Activated naive CD4-positive, alpha-beta T cell treated with anti-CD3 and anti-CD28 coated beads, Interleukin-2, amount 50 U/mL, for 24 hours (primary cell): ENCODE results near the gene PRICKLE4.

Experiments
- H3K27ac Mint-ChIP-seq: one replicate; pipeline ENCODE4 v1.8.0; 2021; ENCODE audit warnings: mild to moderate bottlenecking, mixed read lengths
- H3K27me3 Mint-ChIP-seq: one replicate; pipeline ENCODE4 v1.8.0; 2021; ENCODE audit warnings: mixed read lengths
- H3K36me3 Mint-ChIP-seq: one replicate; pipeline ENCODE4 v1.8.0; 2021; ENCODE audit warnings: mixed read lengths
- H3K4me1 Mint-ChIP-seq: one replicate; pipeline ENCODE4 v1.8.0; 2021; ENCODE audit warnings: mixed read lengths
- H3K4me3 Mint-ChIP-seq: one replicate; pipeline ENCODE4 v1.8.0; 2021; ENCODE audit warnings: mild to moderate bottlenecking, mixed read lengths
- H3K9me3 Mint-ChIP-seq: one replicate; pipeline ENCODE4 v1.8.0; 2021; ENCODE audit warnings: mixed read lengths

The PRICKLE4 gene

DNA sequence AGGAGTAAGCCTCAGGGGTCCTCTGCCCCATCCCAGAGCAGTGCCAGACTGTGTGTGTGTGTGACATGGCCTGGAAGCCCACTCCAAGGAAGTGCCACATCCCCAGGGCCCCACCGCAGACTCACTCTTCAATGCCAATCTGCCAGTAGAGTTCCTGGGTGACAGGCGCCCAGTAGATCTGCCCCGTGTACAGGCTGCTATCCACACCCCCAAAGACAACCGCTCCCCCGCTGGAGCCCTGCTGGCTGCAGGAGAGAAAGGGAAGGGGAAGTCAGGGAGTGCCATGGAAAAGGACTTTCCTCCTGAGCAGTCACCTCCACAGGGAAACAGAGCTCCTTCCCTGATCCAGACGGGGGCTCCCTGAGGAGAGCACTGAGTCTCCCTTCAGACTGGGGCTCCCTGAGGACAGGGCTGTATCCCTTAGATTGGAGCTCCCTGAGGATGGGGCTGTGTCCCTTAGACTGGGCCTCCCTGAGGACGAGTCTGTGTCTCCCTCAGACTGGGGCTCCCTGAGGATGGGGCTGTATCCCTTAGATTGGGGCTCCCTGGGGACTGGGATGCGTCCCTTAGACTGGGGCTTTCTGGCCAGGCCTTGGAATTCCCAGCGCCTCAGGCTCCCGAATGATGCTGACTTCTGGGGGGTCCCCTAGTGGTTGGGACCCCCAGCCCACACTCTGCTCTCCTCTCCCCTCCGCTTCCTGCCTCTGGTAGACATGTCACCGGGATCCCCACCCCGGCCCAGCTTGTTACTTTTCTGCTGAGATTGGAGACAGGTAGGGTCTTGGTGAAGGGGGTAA, 40.0 kb upstream of the PRICKLE4 start:
- Mint-ChIP-seq H3K27me3 (no peaks in the 10 kb centered on the region), H3K36me3 (no peaks in the 10 kb centered on the region), H3K4me3 (no peak overlapping the region), H3K9me3 (no peaks in the 10 kb centered on the region), H3K4me1 (peaks cover 3% of the 10 kb centered on the region), H3K27ac (no peak overlapping the region)

DNA sequence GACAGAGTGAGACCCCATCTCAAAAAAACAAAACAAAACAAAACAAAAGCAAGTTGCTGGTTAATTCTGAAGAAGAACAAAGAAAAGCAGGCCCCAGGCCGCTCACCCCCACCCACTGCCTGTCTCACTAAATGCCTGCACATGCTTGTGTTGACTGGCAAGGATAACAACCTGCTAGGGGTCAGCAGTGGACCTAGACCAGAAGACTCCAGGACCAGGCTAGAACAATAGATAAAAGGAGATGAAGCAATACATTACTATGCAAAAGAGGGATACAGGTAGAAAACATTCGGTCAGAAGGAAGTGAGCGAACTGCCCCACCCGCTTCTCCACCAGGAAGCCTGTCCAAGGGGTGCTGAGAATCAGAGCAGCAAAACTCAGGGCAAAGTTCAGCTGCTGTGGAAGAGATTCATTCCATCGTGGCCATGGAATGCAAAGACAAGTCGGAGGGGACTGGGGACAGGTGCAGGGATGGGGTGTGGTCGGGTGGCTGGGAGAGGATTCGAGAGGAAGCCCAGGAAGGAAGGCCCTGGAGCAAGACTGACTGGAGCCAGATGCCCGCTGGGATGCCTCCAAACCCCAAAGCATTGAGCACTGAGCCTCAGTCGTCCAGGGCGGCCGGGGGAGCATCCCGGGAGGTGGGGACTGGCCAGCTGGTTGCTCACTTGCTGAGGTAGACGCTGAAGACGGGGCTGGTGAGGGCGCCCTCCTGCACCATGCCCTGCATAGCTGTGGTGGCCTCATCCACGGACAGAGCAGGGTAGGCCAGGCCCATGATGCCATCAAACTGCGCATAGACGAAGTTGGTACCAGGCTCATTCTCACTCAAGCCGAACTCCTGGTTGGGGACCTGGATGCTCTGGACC, 38.7 kb upstream of the PRICKLE4 start:
- Mint-ChIP-seq H3K4me3 (no peak overlapping the region), H3K4me1 (no peaks in the 10 kb centered on the region), H3K9me3 (no peaks in the 10 kb centered on the region), H3K36me3 (no peaks in the 10 kb centered on the region), H3K27ac (no peak overlapping the region), H3K27me3 (no peaks in the 10 kb centered on the region)

DNA sequence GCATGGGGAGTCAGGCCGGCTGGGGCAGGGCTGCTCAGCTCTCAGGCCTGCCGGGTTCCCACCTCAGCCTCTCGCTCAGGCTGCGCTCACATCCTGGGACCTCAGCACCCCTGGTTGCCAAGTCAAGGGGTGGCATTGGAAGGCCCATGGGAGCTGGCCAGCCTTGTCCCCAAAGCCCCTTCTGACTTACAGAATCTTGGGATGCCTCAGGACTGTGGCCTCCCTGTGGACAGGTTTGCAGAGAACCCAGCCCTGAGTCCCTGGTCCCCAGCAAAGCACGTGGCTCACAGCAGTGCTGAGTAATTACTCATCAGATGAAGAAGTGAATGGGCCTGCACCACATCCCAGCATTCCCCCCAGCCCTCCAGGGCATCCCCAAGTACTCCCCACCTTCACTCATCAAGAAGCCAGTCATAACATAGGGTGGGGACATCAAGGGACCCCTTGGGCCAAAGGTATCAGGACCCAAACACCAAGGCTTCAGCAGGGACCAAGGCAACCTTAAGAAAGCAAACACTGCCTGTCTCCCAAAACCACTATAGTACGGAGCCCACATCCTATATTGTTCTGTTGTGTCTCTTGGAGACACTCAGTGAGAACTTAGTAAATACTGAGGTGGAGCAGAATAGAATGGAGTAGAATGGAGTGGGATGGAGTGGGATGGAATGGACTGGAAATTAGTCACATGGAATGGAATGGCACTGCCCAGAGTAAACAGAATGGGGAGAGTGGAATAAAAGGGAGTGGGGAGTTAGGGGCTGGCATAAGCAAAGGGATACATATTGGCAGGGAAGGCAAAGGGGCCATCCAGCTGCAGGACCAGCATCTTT, 37.0 kb upstream of the PRICKLE4 start:
- no peaks in the 10 kb centered on the region for H3K36me3 Mint-ChIP-seq
- no peaks in the 10 kb centered on the region for H3K4me1 Mint-ChIP-seq

GRCh38 chr6:41744236-41744787, 36.3 kb upstream of the PRICKLE4 start:
- H3K4me1 Mint-ChIP-seq = no peaks in the 10 kb centered on the region
- no peaks in the 10 kb centered on the region for H3K9me3 Mint-ChIP-seq
- no peak overlapping the region for H3K27ac Mint-ChIP-seq
- no peak overlapping the region for H3K4me3 Mint-ChIP-seq
- H3K36me3 Mint-ChIP-seq = no peaks in the 10 kb centered on the region
- H3K27me3 Mint-ChIP-seq = no peaks in the 10 kb centered on the region

More for the DNA sequence above, 37.0 kb upstream of the PRICKLE4 start:
- Mint-ChIP-seq H3K27me3 (no peaks in the 10 kb centered on the region), H3K27ac (no peak overlapping the region), H3K4me3 (no peak overlapping the region), H3K9me3 (no peaks in the 10 kb centered on the region)

DNA sequence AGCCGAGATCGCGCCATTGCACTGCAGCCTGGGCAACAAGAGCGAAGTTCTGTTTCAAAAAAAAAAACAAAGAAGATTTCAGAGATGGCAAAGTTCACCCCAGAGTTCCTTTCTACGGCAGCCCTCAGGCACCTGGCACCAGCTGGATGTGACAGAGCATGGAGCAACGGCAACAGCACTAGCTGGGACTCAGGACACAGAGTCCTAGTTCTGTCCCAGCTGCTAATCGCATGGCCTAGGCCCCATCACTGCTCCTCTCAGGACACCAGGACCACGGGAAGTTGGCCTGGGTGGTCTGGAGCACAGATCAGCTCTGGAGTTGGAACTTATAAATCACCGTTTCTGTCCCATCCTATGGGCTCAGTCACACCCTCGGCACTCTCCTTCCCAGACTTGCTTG, 34.5 kb upstream of the PRICKLE4 start:
- Mint-ChIP-seq H3K36me3 (no peaks in the 10 kb centered on the region), H3K9me3 (no peaks in the 10 kb centered on the region), H3K4me1 (no peaks in the 10 kb centered on the region), H3K4me3 (no peak overlapping the region), H3K27ac (no peak overlapping the region), H3K27me3 (no peaks in the 10 kb centered on the region)

DNA sequence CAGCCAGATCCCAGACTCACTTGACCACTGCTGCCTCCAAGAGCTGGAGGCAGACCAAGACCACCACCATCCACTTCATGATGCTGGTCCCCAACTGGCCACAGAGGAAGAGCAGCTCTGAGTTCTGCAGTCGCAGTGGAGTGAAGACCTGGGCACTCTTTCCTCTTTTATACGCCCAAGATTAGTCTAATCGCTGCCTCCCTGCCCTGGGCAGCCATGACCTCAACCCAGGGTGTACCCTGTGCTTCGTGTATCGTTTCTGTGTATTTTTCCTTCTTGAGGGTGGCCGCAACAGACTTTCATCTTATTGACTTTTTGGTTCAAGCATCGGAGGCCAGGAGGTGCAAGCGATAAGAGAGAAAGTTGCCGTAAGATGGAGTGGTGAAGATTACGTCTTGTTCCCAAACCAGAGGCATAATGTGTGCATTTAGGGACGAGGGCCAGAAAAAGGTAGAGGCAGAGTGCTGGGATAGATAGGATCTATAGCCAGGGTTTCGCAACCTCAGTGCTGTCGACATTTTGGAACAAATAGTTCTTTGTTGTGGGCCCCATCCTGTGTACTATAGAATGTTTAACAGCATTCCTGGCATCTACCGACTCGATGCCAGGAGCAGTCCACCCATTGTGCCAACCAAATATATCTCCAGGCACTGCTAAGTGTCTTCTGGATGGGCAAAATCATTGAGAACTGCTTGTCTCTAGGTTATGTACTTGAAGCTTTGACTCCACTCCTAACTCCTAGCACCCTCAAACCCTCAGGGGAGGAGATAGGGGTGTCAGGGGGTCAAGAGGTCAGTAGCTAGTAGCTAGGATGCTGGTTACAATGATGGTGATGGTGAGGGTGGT, 33.1 kb upstream of the PRICKLE4 start, which contains the start of gene PGC:
Gene PGC (minus strand): TSS at position 142 of the 846 bp plus-strand sequence. CDS start 63 bp downstream, at position 79.
- H3K4me1 Mint-ChIP-seq = no peaks in the 10 kb centered on the region
- H3K27ac Mint-ChIP-seq = no peak within 1 kb of the TSS
- H3K4me3 Mint-ChIP-seq = no peak within 1 kb of the TSS
- no peaks in the 10 kb centered on the region for H3K9me3 Mint-ChIP-seq
- H3K27me3 Mint-ChIP-seq = no peaks in the 10 kb centered on the region
- no peaks in the 10 kb centered on the region for H3K36me3 Mint-ChIP-seq

GRCh38 chr6:41748102-41748477, 32.5 kb upstream of the PRICKLE4 start:
- no peaks in the 10 kb centered on the region for H3K27me3 Mint-ChIP-seq
- H3K9me3 Mint-ChIP-seq = no peaks in the 10 kb centered on the region
- H3K27ac Mint-ChIP-seq = no peak overlapping the region

GRCh38 chr6:41748542-41748941, 32.0 kb upstream of the PRICKLE4 start:
- no peaks in the 10 kb centered on the region for H3K9me3 Mint-ChIP-seq
- H3K36me3 Mint-ChIP-seq = no peaks in the 10 kb centered on the region
- no peaks in the 10 kb centered on the region for H3K4me1 Mint-ChIP-seq
- no peak overlapping the region for H3K27ac Mint-ChIP-seq
- H3K4me3 Mint-ChIP-seq = no peak overlapping the region
- H3K27me3 Mint-ChIP-seq = no peaks in the 10 kb centered on the region

More at GRCh38 chr6:41748102-41748477, 32.5 kb upstream of the PRICKLE4 start:
- Mint-ChIP-seq H3K4me1 (no peaks in the 10 kb centered on the region), H3K36me3 (no peaks in the 10 kb centered on the region), H3K4me3 (no peak overlapping the region)

- H3K27ac Mint-ChIP-seq = no peak overlapping the region
- H3K27me3 Mint-ChIP-seq = no peaks in the 10 kb centered on the region
- no peak overlapping the region for H3K4me3 Mint-ChIP-seq
- H3K9me3 Mint-ChIP-seq = no peaks in the 10 kb centered on the region
- H3K36me3 Mint-ChIP-seq = no peaks in the 10 kb centered on the region
- no peaks in the 10 kb centered on the region for H3K4me1 Mint-ChIP-seq
These were observed 30.2 kb upstream of the PRICKLE4 start for GRCh38 chr6:41750374-41750773.

DNA sequence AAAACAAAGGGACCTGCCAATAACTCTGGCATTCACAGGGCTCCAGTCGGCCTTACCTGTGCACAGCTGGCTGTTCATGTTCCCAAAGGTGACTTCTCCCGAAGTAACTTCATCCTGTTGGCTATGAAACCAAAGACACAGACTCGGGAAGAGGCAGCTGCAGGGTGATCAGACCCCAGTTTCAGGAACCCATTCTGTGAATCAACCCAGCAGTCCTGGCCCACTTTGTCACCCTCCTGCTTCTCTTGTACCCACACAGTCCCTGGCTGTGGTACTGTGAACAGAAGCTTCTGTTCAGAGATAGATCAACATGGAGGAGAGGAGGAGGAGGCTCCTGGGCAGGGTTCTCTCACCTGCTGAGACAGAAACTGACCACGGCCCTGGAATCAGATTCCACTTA, 24.7 kb upstream of the PRICKLE4 start:
- no peak overlapping the region for H3K4me3 Mint-ChIP-seq
- no peaks in the 10 kb centered on the region for H3K9me3 Mint-ChIP-seq
- no peaks in the 10 kb centered on the region for H3K36me3 Mint-ChIP-seq
- H3K4me1 Mint-ChIP-seq = no peaks in the 10 kb centered on the region
- no peaks in the 10 kb centered on the region for H3K27me3 Mint-ChIP-seq
- H3K27ac Mint-ChIP-seq = no peak overlapping the region

DNA sequence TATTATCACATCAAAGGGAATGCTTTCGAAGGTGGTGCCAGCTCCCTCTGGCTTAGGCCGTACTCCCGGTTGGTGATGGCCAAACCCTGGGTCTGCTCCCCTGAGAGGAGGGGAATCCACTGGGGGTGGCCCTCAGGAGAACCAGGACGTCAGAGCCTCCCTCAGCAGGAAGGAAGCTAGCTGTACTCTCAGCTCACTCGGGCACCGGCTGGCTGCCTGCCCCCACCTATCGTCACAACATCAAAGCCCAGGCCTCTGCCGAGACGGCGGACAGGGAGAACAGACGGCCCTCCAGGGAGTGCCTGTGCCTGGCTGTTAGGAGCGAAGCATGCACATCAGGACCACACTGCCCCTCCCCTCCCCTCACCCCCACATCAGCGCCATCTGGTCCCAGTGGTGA, 24.2 kb upstream of the PRICKLE4 start:
- Mint-ChIP-seq H3K4me1 (no peaks in the 10 kb centered on the region), H3K27ac (no peak overlapping the region), H3K27me3 (peaks cover under 1% of the 10 kb centered on the region), H3K9me3 (no peaks in the 10 kb centered on the region), H3K36me3 (no peaks in the 10 kb centered on the region), H3K4me3 (no peak overlapping the region)

GRCh38 chr6:41757271-41757670, 23.3 kb upstream of the PRICKLE4 start:
- no peaks in the 10 kb centered on the region for H3K4me1 Mint-ChIP-seq
- peaks cover 1% of the 10 kb centered on the region for H3K27me3 Mint-ChIP-seq
- no peaks in the 10 kb centered on the region for H3K9me3 Mint-ChIP-seq
- H3K27ac Mint-ChIP-seq = no peak overlapping the region
- H3K4me3 Mint-ChIP-seq = no peak overlapping the region
- no peaks in the 10 kb centered on the region for H3K36me3 Mint-ChIP-seq

DNA sequence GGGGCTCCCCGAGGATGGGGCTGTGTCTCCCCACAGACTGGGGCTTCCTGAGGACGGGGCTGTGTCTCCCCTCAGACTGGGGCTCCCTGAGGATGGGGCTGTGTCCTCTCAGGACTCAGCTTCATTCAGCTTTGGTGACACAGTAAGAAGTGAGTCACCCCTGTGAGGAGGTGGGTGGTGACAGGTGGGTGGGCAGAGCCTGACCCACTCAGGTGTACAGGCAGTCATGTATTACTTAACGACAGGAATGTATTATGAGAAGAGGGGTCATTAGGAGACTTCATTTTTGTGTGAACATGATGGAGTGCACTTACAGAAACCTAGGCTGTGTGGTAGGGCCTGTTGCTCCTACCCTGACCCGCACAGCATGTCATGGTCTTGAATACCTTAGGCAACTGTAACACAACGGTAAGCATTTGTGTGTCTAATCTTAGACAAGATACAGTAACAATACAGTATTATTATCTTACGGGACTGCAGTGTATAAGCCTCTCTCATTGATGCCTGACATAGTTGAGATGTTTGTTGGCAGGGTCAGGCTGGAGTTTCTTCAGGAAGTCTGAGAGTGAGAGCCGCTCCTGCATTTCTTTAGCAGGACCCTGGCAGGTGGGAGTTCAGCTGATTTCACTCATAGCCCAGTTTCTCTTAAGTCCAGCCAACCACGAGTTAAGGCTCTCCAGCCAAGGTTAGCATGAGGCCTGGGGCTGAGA, 22.5 kb upstream of the PRICKLE4 start:
- H3K4me1 Mint-ChIP-seq = no peaks in the 10 kb centered on the region
- no peaks in the 10 kb centered on the region for H3K36me3 Mint-ChIP-seq
- H3K27ac Mint-ChIP-seq = no peak overlapping the region
- peaks cover 1% of the 10 kb centered on the region for H3K27me3 Mint-ChIP-seq
- no peaks in the 10 kb centered on the region for H3K9me3 Mint-ChIP-seq
- H3K4me3 Mint-ChIP-seq = no peak overlapping the region

- H3K9me3 Mint-ChIP-seq = no peaks in the 10 kb centered on the region
- H3K36me3 Mint-ChIP-seq = no peaks in the 10 kb centered on the region
- H3K4me1 Mint-ChIP-seq = no peaks in the 10 kb centered on the region
- peaks cover 1% of the 10 kb centered on the region for H3K27me3 Mint-ChIP-seq
- no peak overlapping the region for H3K27ac Mint-ChIP-seq
- H3K4me3 Mint-ChIP-seq = no peak overlapping the region
These were observed 21.9 kb upstream of the PRICKLE4 start for GRCh38 chr6:41758641-41759035.
